Chondrocyte (in vitro differentiated cells): ENCODE results near the gene CTDNEP1. TPM values are rescaled to one million over a fixed set of nuclear protein-coding genes. Genes with fewer than 3 reads are reported as not detected.

ENCODE experiments used
- DNase-seq: peaks from one replicate; pipeline ENCODE4 v3.0.0; 2021; ENCODE audit warnings: mixed read lengths, low spot score
- H3K27ac Mint-ChIP-seq: one replicate; pipeline ENCODE4 v1.8.0; 2021; ENCODE audit warnings: mild to moderate bottlenecking, moderate library complexity, mixed read lengths; ENCODE audit not compliant: unreplicated experiment
- H3K27me3 Mint-ChIP-seq: 2 replicates; pipeline ENCODE4 v1.8.0; 2021; ENCODE audit warnings: low read depth, mixed read lengths
- H3K36me3 Mint-ChIP-seq: 2 replicates; pipeline ENCODE4 v1.8.0; 2021; ENCODE audit warnings: low read depth, mixed read lengths
- H3K4me1 Mint-ChIP-seq: 2 replicates; pipeline ENCODE4 v1.8.0; 2021; ENCODE audit warnings: low read depth, mild to moderate bottlenecking, mixed read lengths
- H3K4me3 Mint-ChIP-seq: one replicate; pipeline ENCODE4 v1.8.0; 2021; ENCODE audit warnings: mild to moderate bottlenecking, moderate library complexity, mixed read lengths; ENCODE audit not compliant: unreplicated experiment
- H3K9me3 Mint-ChIP-seq: 2 replicates; pipeline ENCODE4 v1.8.0; 2021; ENCODE audit warnings: low read depth, mixed read lengths
- CTCF ChIP-seq: fragments of 200-600 bp; sonication (generic); IDR thresholded peaks from 2 replicates; pipeline ENCODE4 v1.5.0; 2021; ENCODE audit warnings: antibody characterized with exemption, mild to moderate bottlenecking, moderate library complexity
- total RNA-seq: library from RNA; stranded (reverse); gene quantifications from 3 replicates; pipeline ENCODE4 v1.2.1, GENCODE V29; 2021

The CTDNEP1 gene
- total RNA-seq, 1 donor from 2014 or later, result 105 TPM

- Mint-ChIP-seq H3K36me3 (peaks cover 16% of the 10 kb centered on the region), H3K9me3 (no peaks in the 10 kb centered on the region), H3K4me3 (peak overlapping the region; percentile 61), H3K27ac (no peak overlapping the region), H3K27me3 (peaks cover 11% of the 10 kb centered on the region), H3K4me1 (peaks cover 27% of the 10 kb centered on the region)
- DNase-seq, result no peak
- TF ChIP-seq CTCF, result no peak
Measured at GRCh38 chr17:7261379-7262191, 10.1 kb upstream of the CTDNEP1 start.

- no peaks in the 10 kb centered on the region for H3K9me3 Mint-ChIP-seq
Measured at GRCh38 chr17:7260651-7261378, 9.3 kb upstream of the CTDNEP1 start.

GRCh38 chr17:7260151-7260550 lies 8.6 kb upstream of the CTDNEP1 start:
- DNase-seq, result no peak

More at GRCh38 chr17:7260651-7261378, 9.3 kb upstream of the CTDNEP1 start:
- Mint-ChIP-seq H3K4me1 (peaks cover 22% of the 10 kb centered on the region), H3K27me3 (peaks cover 11% of the 10 kb centered on the region), H3K36me3 (peaks cover 19% of the 10 kb centered on the region), H3K4me3 (peak overlapping the region; percentile 61), H3K27ac (no peak overlapping the region)
- TF ChIP-seq CTCF, result no peak
- no peak for DNase-seq

GRCh38 chr17:7259555-7259889 lies 8.0 kb upstream of the CTDNEP1 start:
- H3K4me3 Mint-ChIP-seq, result no peak overlapping the region
- no peak overlapping the region for H3K27ac Mint-ChIP-seq
- peaks cover 22% of the 10 kb centered on the region for H3K36me3 Mint-ChIP-seq
- peaks cover 11% of the 10 kb centered on the region for H3K27me3 Mint-ChIP-seq
- no peak for DNase-seq
- no peak for TF ChIP-seq CTCF
- no peaks in the 10 kb centered on the region for H3K9me3 Mint-ChIP-seq
- peaks cover 21% of the 10 kb centered on the region for H3K4me1 Mint-ChIP-seq

More at GRCh38 chr17:7260151-7260550, 8.6 kb upstream of the CTDNEP1 start:
- H3K27ac Mint-ChIP-seq, result no peak overlapping the region
- H3K4me1 Mint-ChIP-seq, result peaks cover 22% of the 10 kb centered on the region
- no peaks in the 10 kb centered on the region for H3K9me3 Mint-ChIP-seq
- TF ChIP-seq CTCF, result no peak
- H3K4me3 Mint-ChIP-seq, result no peak overlapping the region
- H3K36me3 Mint-ChIP-seq, result peaks cover 19% of the 10 kb centered on the region
- peaks cover 11% of the 10 kb centered on the region for H3K27me3 Mint-ChIP-seq

GRCh38 chr17:7258731-7259554 lies 7.4 kb upstream of the CTDNEP1 start:
- TF ChIP-seq CTCF, result no peak
- no peak for DNase-seq
- Mint-ChIP-seq H3K36me3 (peaks cover 22% of the 10 kb centered on the region), H3K4me3 (no peak overlapping the region), H3K9me3 (no peaks in the 10 kb centered on the region), H3K27me3 (peaks cover 11% of the 10 kb centered on the region), H3K4me1 (peaks cover 19% of the 10 kb centered on the region), H3K27ac (no peak overlapping the region)
